CD4-positive, alpha-beta T cell treated with Interleukin-1 beta for 1 hour (primary cell): Measurements from ENCODE around the gene NUDT16L1.

Experiments
- DNase-seq, 2 donors: peaks; one replicate each; pipeline ENCODE4 v3.0.0-alpha.2; 2020 to 2022

The NUDT16L1 gene

DNA sequence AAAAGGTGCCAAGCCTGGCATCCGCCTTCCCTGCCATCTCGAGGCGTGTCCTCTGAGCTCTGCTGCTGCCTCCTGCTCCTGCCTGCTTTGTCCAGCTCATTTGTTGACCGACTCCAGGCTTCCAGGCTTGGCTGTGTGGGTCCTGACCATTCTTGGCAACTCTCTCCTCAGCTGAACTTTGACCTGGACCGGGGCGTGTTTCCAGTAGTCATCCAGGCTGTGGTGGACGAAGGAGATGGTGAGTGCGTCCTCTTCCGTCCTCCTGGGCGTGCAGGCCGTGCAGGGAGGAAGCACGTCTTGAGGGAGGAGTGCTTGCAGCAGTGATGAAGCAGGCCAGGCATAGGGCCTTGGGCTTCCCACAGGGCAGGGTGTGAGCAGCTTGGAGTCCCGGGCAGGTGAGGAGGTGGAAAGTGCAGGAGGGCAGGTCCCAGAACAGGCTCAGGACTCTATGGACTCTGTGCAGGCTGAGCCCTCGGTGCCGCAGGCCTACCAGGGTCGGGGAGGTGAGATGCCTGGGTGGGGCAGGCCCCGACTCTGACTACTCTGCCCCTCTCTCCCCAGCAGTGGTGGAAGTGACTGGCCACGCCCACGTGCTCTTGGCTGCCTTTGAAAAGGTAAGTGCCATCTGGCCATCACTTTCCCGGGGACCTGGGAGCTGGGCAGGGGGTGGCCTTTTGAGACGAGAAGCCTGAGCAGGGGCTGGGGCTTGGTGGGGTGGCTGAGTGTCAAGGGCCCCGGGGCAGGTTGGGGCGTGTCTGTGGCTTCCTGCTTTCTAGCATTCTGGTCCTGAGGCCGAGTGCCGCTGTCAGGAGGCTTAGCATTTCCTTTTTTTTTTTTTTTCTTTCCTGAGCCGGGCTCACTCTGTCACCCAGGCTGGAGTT lies 28.6 kb upstream of the NUDT16L1 start:
- peak; percentile 60 to 67 for DNase-seq

GRCh38 chr16:4666537-4667202 lies 26.7 kb upstream of the NUDT16L1 start:
- DNase-seq: no peak

DNA sequence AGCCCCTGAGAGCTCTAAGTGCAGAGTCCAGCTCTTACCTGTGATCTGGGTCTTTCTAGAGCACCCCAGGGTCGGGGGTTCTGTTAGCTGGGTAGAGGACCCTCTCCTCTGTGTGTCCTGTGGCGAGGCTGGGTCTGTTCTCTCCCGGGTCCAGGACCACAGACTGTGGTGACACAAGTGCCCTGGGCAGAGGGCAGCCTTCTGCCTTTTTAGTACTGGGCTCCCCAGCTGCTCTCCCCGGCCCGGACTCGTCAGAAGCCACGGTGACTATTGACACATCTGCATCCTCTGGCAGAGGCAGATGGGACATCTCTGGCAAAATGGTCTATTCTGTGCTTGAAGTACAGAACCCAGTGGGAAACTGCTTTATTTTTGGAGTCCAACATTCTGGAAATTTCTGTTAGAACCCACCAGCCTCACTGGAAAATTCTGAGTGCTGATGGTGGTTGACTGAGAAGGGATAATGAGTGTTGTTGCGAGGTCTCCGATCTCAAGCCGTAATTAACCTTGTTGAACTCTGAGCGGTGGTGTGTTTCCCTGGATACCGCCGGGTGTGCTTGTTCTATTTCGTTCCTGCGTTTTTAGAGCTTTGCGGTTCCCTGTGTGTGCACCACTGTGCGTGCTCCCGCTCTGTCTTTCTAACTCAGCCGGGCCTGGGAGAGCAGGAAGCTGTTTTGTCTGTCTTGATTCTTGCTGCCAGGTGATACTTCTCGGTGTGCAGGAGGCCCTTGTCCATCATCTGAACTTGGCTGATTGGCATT lies 26.0 kb upstream of the NUDT16L1 start:
- no peak for DNase-seq

DNA sequence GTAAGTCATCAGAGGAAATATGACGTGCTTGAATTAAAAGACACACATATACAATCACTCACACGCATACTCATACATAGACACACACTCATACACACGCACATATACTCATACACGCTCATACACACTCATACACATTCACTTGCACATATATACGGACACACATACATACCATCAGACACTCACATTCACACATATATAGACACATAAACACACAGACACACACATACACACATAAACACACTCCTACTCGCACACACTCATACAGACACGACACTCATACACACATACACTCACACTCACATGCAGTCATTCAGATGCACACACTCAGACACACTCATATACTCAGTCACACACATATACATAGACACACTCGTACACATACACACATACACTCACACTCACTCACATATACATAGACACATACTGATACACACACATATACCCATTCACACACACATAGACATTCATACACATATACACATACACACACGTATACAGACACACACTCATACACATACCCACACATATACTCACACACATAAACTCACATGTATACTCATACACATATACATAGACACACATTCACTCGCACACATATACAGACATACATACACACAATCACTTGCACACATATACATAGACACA lies 24.9 kb upstream of the NUDT16L1 start:
- no peak for DNase-seq

DNA sequence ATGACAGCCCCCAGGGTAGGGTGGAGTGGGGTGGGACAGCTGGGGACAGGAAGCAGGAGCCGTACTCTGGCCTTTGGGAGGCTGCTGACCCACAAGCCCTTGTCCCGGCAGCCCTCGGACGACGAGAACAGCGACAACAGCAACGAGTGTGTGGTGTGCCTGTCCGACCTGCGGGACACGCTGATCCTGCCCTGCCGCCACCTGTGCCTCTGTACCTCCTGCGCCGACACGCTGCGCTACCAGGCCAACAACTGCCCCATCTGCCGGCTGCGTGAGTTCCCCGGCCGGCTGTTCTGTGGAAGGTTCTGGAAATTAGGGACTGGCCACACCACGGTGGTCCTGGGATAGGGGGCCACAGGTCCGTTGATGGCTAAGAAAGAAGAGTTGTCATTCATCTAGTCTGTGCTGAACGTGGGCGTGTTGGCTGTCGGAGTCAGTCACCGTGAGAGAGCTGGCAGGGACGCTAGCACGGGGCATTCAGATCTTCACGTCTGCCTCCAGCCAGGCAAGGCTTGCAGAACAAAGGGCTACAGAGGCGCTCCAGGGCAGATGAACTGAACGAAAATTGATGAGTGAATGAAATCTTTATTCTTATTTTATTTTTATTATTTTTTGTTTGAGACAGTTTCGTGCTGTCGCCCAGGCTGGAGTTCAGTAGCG lies 19.8 kb upstream of the NUDT16L1 start:
- DNase-seq: no peak

DNA sequence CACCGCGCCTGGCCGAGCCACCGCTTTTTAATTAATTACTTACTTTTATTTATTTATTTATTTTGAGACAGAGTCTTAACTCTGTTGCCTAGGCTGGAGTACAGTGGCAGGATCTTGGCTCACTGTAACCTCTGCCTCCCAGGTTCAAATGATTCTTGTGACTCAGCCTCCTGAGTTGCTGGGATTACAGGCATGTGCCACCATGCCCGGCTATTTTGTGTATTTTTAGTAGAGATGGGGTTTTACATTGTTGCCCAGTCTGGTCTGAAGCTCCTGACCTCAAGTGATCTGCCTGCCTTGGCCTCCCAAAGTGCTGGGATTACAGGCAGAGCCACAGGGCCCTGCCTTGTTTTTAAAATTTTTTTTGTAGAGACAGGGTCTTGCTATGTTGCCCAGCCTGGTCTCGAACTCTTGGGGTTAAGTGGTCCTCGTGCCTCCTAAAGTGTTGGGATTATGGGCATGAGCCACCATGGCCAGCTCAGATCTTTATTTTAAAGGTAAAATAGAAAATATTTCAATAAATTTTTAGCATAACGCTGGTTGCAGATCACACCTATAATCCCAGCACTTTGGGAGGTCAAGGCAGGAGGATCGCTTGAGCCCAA lies 18.3 kb upstream of the NUDT16L1 start:
- no peak for DNase-seq

GRCh38 chr16:4675864-4676786 lies 17.2 kb upstream of the NUDT16L1 start:
- peak; percentile 73 for DNase-seq

DNA sequence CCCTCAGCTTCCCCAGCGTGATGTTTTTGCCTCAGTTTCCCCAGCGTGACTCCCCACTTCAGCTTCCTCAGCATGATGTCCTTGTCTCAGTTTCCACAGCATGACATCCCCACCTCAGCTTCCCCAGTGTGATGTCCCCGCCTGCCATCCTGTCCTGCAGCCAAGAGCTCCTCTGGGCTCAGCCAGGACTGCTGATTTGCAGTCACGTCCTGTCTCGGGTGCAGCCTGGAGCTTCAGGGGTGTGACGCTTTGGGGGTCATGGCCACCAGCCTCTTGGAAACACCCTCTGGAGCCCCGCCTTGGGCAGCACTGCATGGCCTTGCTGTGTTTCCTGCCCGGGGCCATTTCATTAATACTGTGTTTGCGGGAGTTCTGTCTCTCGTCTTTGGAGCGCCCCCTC lies 16.5 kb upstream of the NUDT16L1 start:
- DNase-seq: no peak

DNA sequence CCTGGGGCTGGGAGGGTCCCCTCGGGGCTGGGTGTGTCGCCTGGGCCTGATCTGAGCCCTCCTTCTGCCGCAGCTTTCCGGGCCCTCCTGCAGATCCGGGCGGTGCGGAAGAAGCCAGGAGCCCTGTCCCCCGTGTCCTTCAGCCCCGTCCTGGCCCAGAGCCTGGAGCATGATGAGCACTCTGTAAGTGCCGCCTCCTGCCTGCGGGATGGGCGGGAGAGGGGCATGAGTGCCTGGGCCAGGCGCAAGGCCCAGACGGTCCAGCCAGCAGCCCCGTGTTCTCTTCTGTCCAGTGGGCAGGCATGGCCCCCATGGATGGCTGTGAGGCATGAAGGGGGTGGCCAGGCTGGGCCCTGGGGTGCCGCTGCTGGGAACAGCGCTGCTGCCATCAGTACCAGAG lies 16.0 kb upstream of the NUDT16L1 start:
- no peak for DNase-seq

DNA sequence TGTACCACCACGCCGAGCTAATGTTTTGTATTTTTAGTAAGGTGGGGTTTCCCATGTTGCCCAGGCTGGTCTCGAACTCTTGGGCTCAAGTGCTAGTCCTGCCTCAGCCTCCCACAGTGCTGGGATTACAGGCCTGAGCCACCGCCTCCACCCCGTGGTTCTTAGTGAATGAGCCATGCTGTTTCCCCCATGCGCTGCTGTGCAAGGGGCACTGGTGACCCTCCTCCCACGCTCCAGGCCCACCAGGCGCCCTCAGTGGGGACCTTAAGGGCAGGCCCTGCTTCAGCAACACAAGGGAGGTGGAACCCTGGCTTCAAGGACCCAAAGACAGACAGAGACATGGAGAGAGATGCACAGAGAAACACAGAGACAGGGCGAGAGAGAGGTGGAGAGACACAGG lies 15.4 kb upstream of the NUDT16L1 start:
- DNase-seq: no peak

- no peak for DNase-seq
Measured at GRCh38 chr16:4678596-4678995, 14.8 kb upstream of the NUDT16L1 start.

- no peak for DNase-seq
Measured at GRCh38 chr16:4679156-4679849, 14.1 kb upstream of the NUDT16L1 start.

DNA sequence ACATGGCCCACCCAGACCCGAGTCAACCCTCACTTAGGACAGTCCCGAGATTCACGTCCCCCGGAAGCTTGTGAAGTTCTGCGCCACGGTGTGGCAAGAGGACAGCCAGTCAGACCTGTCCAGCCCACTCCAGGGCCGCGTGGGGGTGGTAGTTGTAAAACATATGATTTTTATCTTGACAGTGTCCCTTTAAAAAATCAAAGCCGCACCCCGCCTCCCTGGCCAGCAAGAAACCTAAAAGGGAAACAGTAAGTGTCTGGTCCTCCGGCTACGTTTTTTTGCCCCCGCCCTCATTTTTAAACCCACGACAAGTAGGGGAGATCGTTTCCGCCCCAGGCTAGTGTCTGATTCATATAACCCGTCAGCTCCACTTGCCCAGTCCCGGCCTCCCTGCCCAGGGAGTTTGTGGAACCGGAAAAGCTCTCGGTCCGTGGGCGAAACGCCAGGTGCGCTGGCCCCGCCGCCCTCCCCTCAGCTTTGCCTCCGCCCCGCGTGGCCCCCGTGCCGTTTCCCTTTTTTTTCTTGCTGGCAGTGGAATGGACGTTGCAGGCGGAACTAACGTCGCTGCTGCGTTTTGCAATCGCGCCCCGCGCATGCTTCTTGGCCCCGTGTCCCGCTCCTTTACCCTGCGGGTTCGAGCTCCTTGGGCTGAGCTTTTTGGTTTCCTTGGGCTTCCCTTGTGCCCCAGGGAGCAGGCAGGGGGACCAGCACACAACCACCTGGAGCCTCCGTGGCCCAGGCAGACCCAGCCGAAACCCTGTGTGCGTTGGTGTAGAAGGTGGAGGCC lies 13.3 kb upstream of the NUDT16L1 start:
- DNase-seq: peak in 1 of 2 donors; percentile 59

DNA sequence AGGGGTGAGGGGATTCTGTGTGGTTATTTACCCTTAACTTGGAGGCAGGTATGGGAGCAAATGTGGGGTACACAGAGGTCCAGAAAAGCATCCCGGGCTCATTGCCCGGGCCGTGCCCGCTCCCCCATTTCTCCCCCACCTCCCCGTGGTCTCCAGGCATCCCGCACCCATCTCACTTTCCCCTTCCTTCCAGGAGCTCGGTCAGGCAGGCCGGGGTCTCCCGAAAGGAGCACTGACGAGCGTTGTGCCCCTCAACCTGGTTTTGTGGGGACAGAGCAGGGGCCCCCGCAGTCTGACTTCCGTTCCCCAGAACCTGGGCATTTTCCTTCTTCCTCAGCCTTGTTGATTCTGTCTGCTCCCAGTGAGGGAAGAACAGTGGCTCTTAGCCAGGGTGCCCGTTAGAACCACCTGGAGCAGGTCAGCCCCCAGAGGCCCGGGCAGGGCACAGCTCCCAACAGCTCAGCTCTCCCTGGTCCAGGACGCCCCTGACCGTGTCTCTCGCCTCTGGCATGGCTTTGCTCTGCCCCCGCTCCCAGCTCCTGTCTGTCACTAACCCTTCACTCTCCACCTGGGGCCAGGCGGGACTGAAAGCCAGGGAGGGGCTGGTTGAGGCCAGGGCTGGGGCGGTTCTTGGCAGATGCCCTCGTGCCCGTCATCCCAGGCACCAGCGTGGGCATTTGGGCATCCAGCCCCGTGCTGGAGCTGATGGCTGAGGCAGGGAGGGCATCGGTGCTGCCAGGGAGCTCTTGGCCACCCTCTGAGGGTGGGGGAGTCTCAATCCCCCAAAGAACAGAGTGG lies 12.5 kb upstream of the NUDT16L1 start:
- no peak for DNase-seq

DNA sequence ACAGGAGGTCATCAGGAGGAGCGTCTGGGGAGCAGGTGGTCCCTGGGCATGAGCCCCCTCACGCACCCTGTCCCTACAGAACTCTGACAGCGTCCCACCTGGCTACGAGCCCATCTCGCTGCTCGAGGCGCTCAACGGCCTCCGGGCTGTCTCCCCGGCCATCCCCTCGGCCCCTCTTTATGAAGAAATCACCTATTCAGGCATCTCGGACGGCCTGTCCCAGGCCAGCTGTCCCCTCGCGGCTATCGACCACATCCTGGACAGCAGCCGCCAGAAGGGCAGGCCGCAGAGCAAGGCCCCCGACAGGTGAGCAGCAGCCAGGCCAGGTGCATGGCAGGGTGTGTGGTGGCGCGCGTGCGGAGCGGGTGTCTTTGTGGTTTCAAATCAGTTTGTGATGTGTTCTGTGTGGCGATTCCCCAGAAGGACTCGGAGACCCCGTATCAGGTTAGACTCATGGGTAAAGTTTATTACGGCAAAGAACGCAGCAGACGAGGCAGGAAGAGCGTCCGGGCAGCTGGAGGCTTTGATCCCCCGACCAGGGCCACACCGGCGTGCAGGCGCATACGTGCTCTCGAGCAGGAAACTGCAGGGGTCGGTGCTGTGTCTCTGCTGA lies 11.8 kb upstream of the NUDT16L1 start:
- DNase-seq: no peak

GRCh38 chr16:4682084-4682591 lies 11.2 kb upstream of the NUDT16L1 start:
- no peak for DNase-seq

DNA sequence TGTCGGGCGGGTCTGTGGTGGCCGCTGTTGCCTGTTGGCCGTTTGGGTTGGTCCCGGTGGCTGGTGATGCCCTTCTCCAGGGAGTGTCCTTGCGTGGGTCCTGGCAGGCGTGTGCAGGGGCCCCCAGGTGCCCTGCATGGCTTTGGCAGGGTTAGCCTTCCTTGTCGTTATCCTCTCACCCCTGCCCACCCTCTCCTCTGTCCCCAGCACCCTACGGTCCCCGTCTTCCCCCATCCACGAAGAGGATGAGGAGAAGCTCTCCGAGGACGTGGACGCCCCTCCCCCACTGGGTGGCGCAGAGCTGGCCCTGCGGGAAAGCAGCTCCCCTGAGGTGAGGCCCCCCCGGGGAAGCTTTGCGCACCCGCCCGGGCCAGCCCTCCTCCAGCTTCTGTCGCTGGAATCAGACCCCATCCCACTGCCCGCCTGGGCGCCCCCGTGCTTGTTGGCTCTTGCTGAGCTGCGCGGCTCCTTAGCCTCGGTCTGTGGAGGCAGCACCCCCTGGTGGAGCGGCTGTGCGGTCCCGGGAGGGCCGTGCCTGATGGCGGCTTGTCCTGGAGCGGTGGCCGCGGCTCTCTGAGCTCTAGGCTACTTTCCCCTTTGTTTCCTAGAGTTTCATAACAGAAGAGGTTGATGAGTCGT lies 10.6 kb upstream of the NUDT16L1 start:
- peak in 1 of 2 donors; percentile 42 for DNase-seq
